Activated T-helper 2 cell treated with anti-CD3 and anti-CD28 coated beads, Interferon-gamma antibody, Interleukin-2, Interleukin-4, amounts not matched to agents 10 μg/mL and 5 μg/mL and 100 μg/mL, durations not matched to agents 14 hours and 24 hours and 36 hours (primary cell): ENCODE data around the gene SACM1L. TPM values are rescaled to one million over a fixed set of nuclear protein-coding genes. Genes with fewer than 3 reads are reported as not detected.
A peak's percentile ranks its signal among the peaks of the same experiment; 100 is the strongest.

Experiments
- DNase-seq: peaks from one replicate; pipeline ENCODE4 v3.0.0; 2021; ENCODE audit warnings: low spot score
- H3K27ac Mint-ChIP-seq: one replicate; pipeline ENCODE4 v1.8.0; 2021; ENCODE audit warnings: mixed read lengths
- H3K27me3 Mint-ChIP-seq: one replicate; pipeline ENCODE4 v1.8.0; 2021; ENCODE audit warnings: low read depth, mixed read lengths
- H3K36me3 Mint-ChIP-seq: one replicate; pipeline ENCODE4 v1.8.0; 2021; ENCODE audit warnings: low read depth, mixed read lengths
- H3K4me1 Mint-ChIP-seq: one replicate; pipeline ENCODE4 v1.8.0; 2021; ENCODE audit warnings: low read depth, mixed read lengths
- H3K4me3 Mint-ChIP-seq: one replicate; pipeline ENCODE4 v1.8.0; 2021; ENCODE audit warnings: low read depth, mild to moderate bottlenecking, moderate library complexity, mixed read lengths
- H3K9me3 Mint-ChIP-seq: one replicate; pipeline ENCODE4 v1.8.0; 2021; ENCODE audit warnings: mixed read lengths
- intact Hi-C: fragments of 100-400 bp; cut with micrococcal nuclease; formaldehyde crosslinking; loops from one replicate; pipeline ENCODE4 v1.15.1; 2023
- total RNA-seq: library from RNA; stranded (reverse); gene quantifications from 2 replicates; pipeline ENCODE4 v1.2.3, GENCODE V29; 2022

Gene SACM1L
- total RNA-seq, 1 donor from 2014 or later = 105 TPM

DNA sequence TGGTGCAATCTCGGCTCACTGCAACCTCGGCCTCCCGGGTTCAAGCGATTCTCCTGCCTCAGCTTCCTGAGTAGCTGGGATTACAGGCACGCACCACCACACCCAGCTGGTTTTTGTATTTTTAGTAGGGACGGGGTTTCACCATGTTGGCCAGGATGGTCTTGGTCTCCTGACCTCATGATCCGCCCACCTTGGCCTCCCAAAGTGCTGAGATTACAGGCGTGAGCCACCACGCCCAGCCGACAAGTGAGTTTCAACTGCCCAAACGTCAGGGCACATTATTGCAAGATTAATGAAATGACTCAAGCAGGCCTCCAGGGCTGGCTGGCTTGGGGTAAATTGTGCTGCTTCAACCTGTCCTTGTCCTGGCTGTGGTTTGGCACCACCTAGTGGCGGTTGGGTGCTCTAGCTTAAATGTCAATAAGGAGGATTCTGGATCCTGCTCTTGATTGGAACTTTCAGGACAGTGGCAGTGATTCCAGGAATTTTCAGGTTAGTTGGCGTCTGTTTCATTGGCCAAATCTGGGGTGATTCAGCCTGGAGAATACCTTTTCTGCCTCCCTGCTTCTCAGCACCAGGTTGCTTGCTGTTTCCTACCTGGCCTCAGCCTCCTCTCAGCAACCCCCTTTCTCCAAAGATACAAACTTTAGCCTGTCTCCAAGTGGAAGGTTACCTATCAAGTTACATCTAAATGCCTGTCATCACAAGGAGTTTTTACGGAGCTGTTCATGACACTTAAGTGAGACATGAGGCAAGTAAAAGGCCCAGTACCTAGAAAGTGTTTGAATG, 32.4 kb upstream of the SACM1L start:
- H3K9me3 Mint-ChIP-seq = no peaks in the 10 kb centered on the region
- intact Hi-C loops = loop anchor here (1.0 to 10.0 kb wide), 5 partner anchors 64 to 619 kb away; partner anchors contain the start of genes LIMD1 and TMEM158

GRCh38 chr3:45657853-45658252, 31.3 kb upstream of the SACM1L start:
- DNase-seq = no peak
- Mint-ChIP-seq H3K9me3 (no peaks in the 10 kb centered on the region), H3K27me3 (no peaks in the 10 kb centered on the region), H3K4me3 (no peak overlapping the region), H3K4me1 (peaks cover 12% of the 10 kb centered on the region), H3K36me3 (peaks cover 11% of the 10 kb centered on the region), H3K27ac (no peak overlapping the region)
- intact Hi-C loops = loop anchor here (5.0 to 10.0 kb wide), 3 partner anchors 66 to 433 kb away; partner anchors contain the start of genes LIMD1 and TMEM158

More for the DNA sequence above, 32.4 kb upstream of the SACM1L start:
- Mint-ChIP-seq H3K4me1 (peaks cover 12% of the 10 kb centered on the region), H3K36me3 (peaks cover 11% of the 10 kb centered on the region), H3K4me3 (no peak overlapping the region), H3K27ac (no peak overlapping the region), H3K27me3 (no peaks in the 10 kb centered on the region)
- DNase-seq = peak; percentile 73

GRCh38 chr3:45659661-45660566, 29.3 kb upstream of the SACM1L start:
- H3K4me1 Mint-ChIP-seq = peaks cover 20% of the 10 kb centered on the region
- H3K9me3 Mint-ChIP-seq = no peaks in the 10 kb centered on the region
- peaks cover 11% of the 10 kb centered on the region for H3K36me3 Mint-ChIP-seq
- no peak overlapping the region for H3K4me3 Mint-ChIP-seq
- DNase-seq = peak; percentile 23
- H3K27me3 Mint-ChIP-seq = no peaks in the 10 kb centered on the region
- H3K27ac Mint-ChIP-seq = no peak overlapping the region
- intact Hi-C loops = loop anchor here (1.0 to 10.0 kb wide), 4 partner anchors 68 to 435 kb away; partner anchors contain the start of genes LIMD1 and TMEM158

DNA sequence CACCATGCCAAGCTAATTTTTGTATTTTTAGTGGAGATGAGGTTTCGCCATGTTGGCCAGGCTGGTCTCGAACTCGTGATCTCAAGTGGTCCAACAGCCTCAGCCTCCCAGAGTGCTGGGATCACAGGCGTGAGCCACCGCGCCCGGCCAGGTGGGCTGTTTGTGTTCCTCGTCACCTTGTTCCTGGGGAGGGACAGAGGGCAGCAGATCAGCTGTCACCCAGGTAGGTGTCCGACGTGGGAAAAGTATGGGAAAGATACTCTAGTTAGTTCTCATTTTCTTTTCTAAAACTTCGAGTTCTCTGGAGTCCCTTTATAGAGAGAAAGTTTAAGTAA, 28.7 kb upstream of the SACM1L start:
- Mint-ChIP-seq H3K27me3 (no peaks in the 10 kb centered on the region), H3K9me3 (no peaks in the 10 kb centered on the region), H3K36me3 (peaks cover 15% of the 10 kb centered on the region), H3K4me3 (no peak overlapping the region), H3K27ac (no peak overlapping the region), H3K4me1 (peaks cover 27% of the 10 kb centered on the region)
- no peak for DNase-seq
- intact Hi-C loops = loop anchor here (1.0 kb wide), 1 partner anchor 149 kb away; no protein-coding TSS in a partner anchor

GRCh38 chr3:45664578-45664977, 24.6 kb upstream of the SACM1L start:
- H3K4me3 Mint-ChIP-seq = peak overlapping the region; percentile 76
- peaks cover 45% of the 10 kb centered on the region for H3K36me3 Mint-ChIP-seq
- H3K27me3 Mint-ChIP-seq = no peaks in the 10 kb centered on the region
- intact Hi-C loops = no loop called here
- DNase-seq = peak; percentile 71
- H3K4me1 Mint-ChIP-seq = peaks cover 52% of the 10 kb centered on the region
- no peaks in the 10 kb centered on the region for H3K9me3 Mint-ChIP-seq
- peak overlapping the region; percentile 88 for H3K27ac Mint-ChIP-seq

DNA sequence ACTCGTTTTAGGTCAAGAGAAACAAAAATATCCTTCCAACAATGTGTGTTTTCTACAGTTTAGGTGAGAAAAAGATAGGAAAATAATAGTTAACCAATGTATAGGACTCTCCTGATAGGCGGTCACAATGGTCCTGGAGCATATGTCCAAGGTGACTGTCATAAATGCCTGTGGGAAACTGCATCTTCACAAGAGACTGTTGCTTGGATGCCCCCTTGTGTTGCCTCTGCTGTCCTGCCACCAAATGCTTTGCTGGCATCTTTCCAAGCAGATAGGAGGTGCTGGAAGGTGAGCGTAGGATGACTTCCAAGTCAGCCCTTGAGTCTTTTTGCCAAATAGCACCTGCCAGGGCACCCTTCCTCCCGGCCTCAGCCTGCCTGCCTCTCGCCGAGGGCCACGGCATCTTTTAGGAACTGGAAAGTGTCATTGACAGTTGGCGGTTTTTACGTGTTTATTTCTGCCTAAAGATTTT, 24.1 kb upstream of the SACM1L start:
- H3K9me3 Mint-ChIP-seq = no peaks in the 10 kb centered on the region
- peaks cover 46% of the 10 kb centered on the region for H3K36me3 Mint-ChIP-seq
- H3K4me3 Mint-ChIP-seq = peak overlapping the region; percentile 76
- peak; percentile 37 for DNase-seq
- intact Hi-C loops = no loop called here
- no peaks in the 10 kb centered on the region for H3K27me3 Mint-ChIP-seq
- H3K4me1 Mint-ChIP-seq = peaks cover 47% of the 10 kb centered on the region
- H3K27ac Mint-ChIP-seq = peak overlapping the region; percentile 88

- H3K27ac Mint-ChIP-seq = peak overlapping the region; percentile 51
- H3K4me1 Mint-ChIP-seq = peaks cover 47% of the 10 kb centered on the region
- intact Hi-C loops = no loop called here
- DNase-seq = no peak
- no peak overlapping the region for H3K4me3 Mint-ChIP-seq
- H3K36me3 Mint-ChIP-seq = peaks cover 49% of the 10 kb centered on the region
- H3K9me3 Mint-ChIP-seq = no peaks in the 10 kb centered on the region
- no peaks in the 10 kb centered on the region for H3K27me3 Mint-ChIP-seq
Measured at GRCh38 chr3:45666757-45667431, 22.3 kb upstream of the SACM1L start.

GRCh38 chr3:45667569-45667934, 21.6 kb upstream of the SACM1L start:
- no peak for DNase-seq
- H3K9me3 Mint-ChIP-seq = no peaks in the 10 kb centered on the region
- peaks cover 55% of the 10 kb centered on the region for H3K36me3 Mint-ChIP-seq
- intact Hi-C loops = no loop called here
- H3K4me3 Mint-ChIP-seq = no peak overlapping the region
- H3K4me1 Mint-ChIP-seq = peaks cover 47% of the 10 kb centered on the region
- H3K27me3 Mint-ChIP-seq = no peaks in the 10 kb centered on the region
- H3K27ac Mint-ChIP-seq = peak overlapping the region; percentile 71

- Mint-ChIP-seq H3K4me3 (no peak overlapping the region), H3K4me1 (peaks cover 30% of the 10 kb centered on the region), H3K36me3 (peaks cover 74% of the 10 kb centered on the region), H3K27ac (no peak overlapping the region), H3K27me3 (no peaks in the 10 kb centered on the region), H3K9me3 (no peaks in the 10 kb centered on the region)
- intact Hi-C loops = no loop called here
- no peak for DNase-seq
Measured at GRCh38 chr3:45670436-45670835, 18.8 kb upstream of the SACM1L start.

DNA sequence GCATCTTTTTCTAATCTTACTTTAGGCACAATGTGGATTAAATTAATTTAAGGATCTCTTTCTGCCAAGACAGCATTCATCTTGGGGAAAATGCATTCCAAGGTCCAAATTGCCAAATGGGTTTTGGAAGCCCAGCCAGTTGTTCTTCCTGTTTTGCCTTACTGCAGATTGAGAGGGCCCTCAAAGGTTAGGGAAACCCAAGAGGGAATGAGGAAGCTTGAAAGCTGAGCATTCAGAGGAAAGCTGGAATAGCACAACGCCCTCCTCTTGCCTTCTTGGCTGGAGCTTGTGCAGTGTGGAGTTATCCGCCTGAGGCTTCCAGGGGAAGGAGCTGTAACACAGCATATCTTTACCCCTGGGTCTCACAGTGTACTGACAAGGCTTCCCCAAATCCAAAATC, 18.2 kb upstream of the SACM1L start:
- H3K36me3 Mint-ChIP-seq = peaks cover 71% of the 10 kb centered on the region
- no peaks in the 10 kb centered on the region for H3K9me3 Mint-ChIP-seq
- H3K4me1 Mint-ChIP-seq = peaks cover 25% of the 10 kb centered on the region
- no peak overlapping the region for H3K4me3 Mint-ChIP-seq
- H3K27ac Mint-ChIP-seq = no peak overlapping the region
- intact Hi-C loops = no loop called here
- H3K27me3 Mint-ChIP-seq = no peaks in the 10 kb centered on the region
- no peak for DNase-seq

DNA sequence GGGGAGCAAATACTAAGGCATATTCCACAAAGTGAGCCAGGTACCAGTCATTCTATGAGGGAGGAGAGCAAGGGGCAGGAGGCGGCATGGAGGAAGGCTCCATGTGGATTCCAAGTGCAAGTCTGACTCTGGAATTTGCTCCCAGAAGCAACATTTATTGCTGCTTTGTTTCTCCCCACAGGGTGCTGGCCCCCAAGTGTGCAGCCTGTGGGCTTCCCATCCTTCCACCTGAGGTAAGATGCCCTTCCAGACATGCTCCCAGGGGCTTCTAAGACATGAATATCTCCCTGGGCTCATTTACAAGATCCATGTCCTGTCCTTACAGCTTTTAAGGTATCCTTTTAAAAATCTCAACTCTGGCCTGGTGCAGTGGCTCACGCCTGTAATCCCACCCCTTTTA, 15.9 kb upstream of the SACM1L start:
- DNase-seq = no peak

DNA sequence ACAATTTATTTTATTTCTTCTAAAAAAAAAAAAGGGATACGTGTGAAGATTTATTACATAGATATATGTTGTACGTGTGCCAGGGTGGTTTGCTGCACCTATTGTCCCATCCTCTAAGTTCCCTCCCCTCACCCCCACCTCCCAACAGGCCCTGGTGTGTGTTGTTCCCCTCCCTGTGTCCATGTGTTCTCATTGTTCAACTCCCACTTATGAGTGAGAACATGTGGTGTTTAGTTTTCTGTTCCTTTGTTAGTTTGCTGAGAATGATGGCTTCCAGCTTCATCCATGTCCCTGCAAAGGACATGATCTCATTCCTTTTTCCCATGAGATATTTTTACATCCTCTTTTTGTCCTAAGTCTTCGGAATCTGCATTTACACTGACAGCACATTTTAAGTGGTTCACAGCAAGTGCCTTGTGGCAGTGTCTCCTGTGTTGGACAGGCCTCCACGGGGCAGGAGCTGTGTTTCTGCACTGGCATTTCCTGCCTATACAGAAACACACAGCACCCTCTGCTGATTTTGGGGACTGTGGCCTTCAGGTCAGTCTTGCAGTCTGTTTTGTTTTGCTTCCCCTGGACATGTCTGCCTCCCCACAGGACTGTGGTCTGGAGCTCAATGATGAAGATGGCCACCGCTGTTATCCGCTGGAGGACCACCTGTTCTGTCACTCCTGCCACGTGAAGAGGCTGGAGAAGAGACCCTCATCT, 12.7 kb upstream of the SACM1L start:
- intact Hi-C loops = no loop called here
- Mint-ChIP-seq H3K4me1 (peaks cover 17% of the 10 kb centered on the region), H3K9me3 (no peaks in the 10 kb centered on the region), H3K36me3 (peaks cover 59% of the 10 kb centered on the region), H3K4me3 (peak overlapping the region; percentile 61), H3K27me3 (no peaks in the 10 kb centered on the region), H3K27ac (peak overlapping the region; percentile 85)
- DNase-seq = no peak

More for the DNA sequence above, 15.9 kb upstream of the SACM1L start:
- H3K36me3 Mint-ChIP-seq = peaks cover 67% of the 10 kb centered on the region
- H3K9me3 Mint-ChIP-seq = no peaks in the 10 kb centered on the region
- intact Hi-C loops = no loop called here
- H3K4me1 Mint-ChIP-seq = peaks cover 17% of the 10 kb centered on the region
- H3K4me3 Mint-ChIP-seq = no peak overlapping the region
- H3K27ac Mint-ChIP-seq = no peak overlapping the region
- H3K27me3 Mint-ChIP-seq = no peaks in the 10 kb centered on the region
